GM18909 (cell line): ENCODE data around the gene IPO4.
"Not testable (repeated sequence)": the region's sequence is repeated elsewhere in the genome, so short reads cannot be mapped to it uniquely, and the experiment has no call there.

ENCODE experiments used
- ATAC-seq: cut with Tn5 transposase; IDR thresholded peaks from one replicate; pipeline ENCODE4 v1.9.1; 2021; ENCODE audit warnings: mild to moderate bottlenecking; ENCODE audit not compliant: unreplicated experiment, poor library complexity

The IPO4 gene

GRCh38 chr14:24188251-24189058 lies at the start of gene IPO4:
Gene IPO4, minus strand, starts transcription at chr14:24188816. Its CDS starts 29 bp downstream, at chr14:24188787.
- peak; percentile 92 for ATAC-seq

GRCh38 chr14:24238123-24238522 lies 49.5 kb upstream of the IPO4 start:
- no peak for ATAC-seq

GRCh38 chr14:24237463-24237955 lies 48.9 kb upstream of the IPO4 start:
- ATAC-seq: no peak

- no peak for ATAC-seq
Measured at GRCh38 chr14:24236689-24237462, 48.3 kb upstream of the IPO4 start.

- no peak for ATAC-seq
Measured at GRCh38 chr14:24235804-24236688, 47.4 kb upstream of the IPO4 start.

GRCh38 chr14:24234095-24235005 lies 45.7 kb upstream of the IPO4 start:
- ATAC-seq: no peak

GRCh38 chr14:24233538-24233866 lies 44.9 kb upstream of the IPO4 start:
- no peak for ATAC-seq

- peak; percentile 58 for ATAC-seq
Measured at GRCh38 chr14:24232645-24233537, 44.3 kb upstream of the IPO4 start, which contains the start of gene GMPR2. Gene GMPR2, plus strand, starts transcription at chr14:24232929. Its CDS starts 325 bp downstream, at chr14:24233254.

- ATAC-seq: peak; percentile 83
Measured at GRCh38 chr14:24232121-24232644, 43.6 kb upstream of the IPO4 start, which contains the start of gene NEDD8. Gene NEDD8, minus strand, starts transcription at chr14:24232367. Its CDS starts 100 bp downstream, at chr14:24232267.

GRCh38 chr14:24231263-24232120 lies 42.9 kb upstream of the IPO4 start:
- ATAC-seq: peak; percentile 15

GRCh38 chr14:24228902-24229301 lies 40.3 kb upstream of the IPO4 start:
- ATAC-seq: no peak

- ATAC-seq: no peak
Measured at GRCh38 chr14:24226473-24226872, 37.9 kb upstream of the IPO4 start.

- no peak for ATAC-seq
Measured at GRCh38 chr14:24224618-24225071, 36.0 kb upstream of the IPO4 start.

- ATAC-seq: not testable (repeated sequence)
Measured at GRCh38 chr14:24222987-24223386, 34.4 kb upstream of the IPO4 start.

GRCh38 chr14:24219521-24219920 lies 30.9 kb upstream of the IPO4 start:
- ATAC-seq: no peak

GRCh38 chr14:24219080-24219479 lies 30.5 kb upstream of the IPO4 start:
- ATAC-seq: no peak

- not testable (repeated sequence) for ATAC-seq
Measured at GRCh38 chr14:24216876-24217275, 28.3 kb upstream of the IPO4 start.
